Liver (tissue), 9 donors: ENCODE data around the gene NHSL2. TPM values are rescaled to one million over a fixed set of nuclear protein-coding genes. Genes with fewer than 3 reads are reported as not detected.

Source experiments
- DNase-seq: peaks from one replicate; pipeline ENCODE4 v3.0.0-alpha.2; 2017; ENCODE audit warnings: low spot score
- H3K27ac ChIP-seq, 2 donors: one replicate each; pipeline ENCODE4 v1.7.0; 2013; ENCODE audit warnings: inconsistent platforms in 2 of 2, low read length in 2 of 2, control low read depth in 1 of 2, low read depth in 1 of 2, mild to moderate bottlenecking in 1 of 2
- H3K27me3 ChIP-seq, 4 donors: one replicate each; pipeline versions ENCODE4 v1.6.1 to v1.7.0; 2013; ENCODE audit warnings: low read length in 3 of 4, inconsistent platforms in 1 of 4, mild to moderate bottlenecking in 1 of 4, moderate library complexity in 1 of 4; ENCODE audit not compliant: control insufficient read depth in 4 of 4, insufficient read depth in 4 of 4
- H3K36me3 ChIP-seq, 4 donors: one replicate each; pipeline versions ENCODE4 v1.6.1 to v1.7.0; 2013; ENCODE audit warnings: low read length in 3 of 4, mild to moderate bottlenecking in 3 of 4, low read depth in 1 of 4, moderate library complexity in 1 of 4; ENCODE audit not compliant: control insufficient read depth in 4 of 4, insufficient read depth in 3 of 4
- H3K4me1 ChIP-seq, 4 donors: one replicate each; pipeline versions ENCODE4 v1.6.1 to v1.7.0; 2013; ENCODE audit warnings: low read length in 3 of 4, mild to moderate bottlenecking in 3 of 4, moderate library complexity in 1 of 4; ENCODE audit not compliant: control insufficient read depth in 4 of 4, insufficient read depth in 4 of 4
- H3K4me3 ChIP-seq, 3 donors: one replicate each; pipeline versions ENCODE4 v1.6.1 to v1.7.0; 2013; ENCODE audit warnings: low read length in 3 of 3, control low read depth in 1 of 3, low read depth in 1 of 3, mild to moderate bottlenecking in 1 of 3
- H3K9ac ChIP-seq, 2 donors: one replicate each; pipeline ENCODE4 v1.7.0; 2013; ENCODE audit warnings: low read length in 2 of 2, mild to moderate bottlenecking in 2 of 2, moderate library complexity in 2 of 2, control low read depth in 1 of 2, low read depth in 1 of 2
- H3K9me3 ChIP-seq, 4 donors: one replicate each; pipeline versions ENCODE4 v1.6.1 to v1.7.0; 2013; ENCODE audit warnings: low read length in 3 of 4; ENCODE audit not compliant: control insufficient read depth in 4 of 4
- ATF3 ChIP-seq: IDR thresholded peaks from 2 replicates; pipeline ENCODE4 v1.6.1; 2016; ENCODE audit warnings: antibody characterized with exemption
- EGR1 ChIP-seq, 2 donors: IDR thresholded peaks; 2 replicates each; pipeline ENCODE4 v1.6.1; 2016 to 2018; ENCODE audit warnings: antibody characterized with exemption in 2 of 2, low read depth in 2 of 2
- FOXA1 ChIP-seq: IDR thresholded peaks from 2 replicates; pipeline ENCODE4 v1.6.1; 2016; ENCODE audit warnings: antibody characterized with exemption
- FOXA2 ChIP-seq: IDR thresholded peaks from 2 replicates; pipeline ENCODE4 v1.6.1; 2016; ENCODE audit warnings: antibody characterized with exemption
- GABPA ChIP-seq, 2 donors: IDR thresholded peaks in 1 of 2; conservative IDR thresholded peaks in 1 of 2; 2 replicates each; pipeline ENCODE4 v1.6.1; 2016; ENCODE audit warnings: antibody characterized with exemption in 2 of 2, mild to moderate bottlenecking in 1 of 2, moderate library complexity in 1 of 2
- HNF4A ChIP-seq, 2 donors: conservative IDR thresholded peaks; 2 replicates each; pipeline ENCODE4 v1.6.1; 2016; ENCODE audit warnings: antibody characterized with exemption in 2 of 2, mild to moderate bottlenecking in 2 of 2
- HNF4G ChIP-seq: IDR thresholded peaks from 2 replicates; pipeline ENCODE4 v1.6.1; 2016; ENCODE audit warnings: antibody characterized with exemption
- JUND ChIP-seq, 2 donors: IDR thresholded peaks; 2 replicates each; pipeline ENCODE4 v1.6.1; 2016; ENCODE audit warnings: antibody characterized with exemption in 2 of 2
- NR2F2 ChIP-seq: IDR thresholded peaks from 2 replicates; pipeline ENCODE4 v1.6.1; 2016; ENCODE audit warnings: antibody characterized with exemption
- RAD21 ChIP-seq, 2 donors: IDR thresholded peaks; 2 replicates each; pipeline ENCODE4 v1.6.1; 2016; ENCODE audit warnings: antibody characterized with exemption in 2 of 2, mild to moderate bottlenecking in 2 of 2
- REST ChIP-seq: IDR thresholded peaks from 2 replicates; pipeline ENCODE4 v1.6.1; 2016; ENCODE audit warnings: antibody characterized with exemption, mild to moderate bottlenecking
- RXRA ChIP-seq, 2 donors: IDR thresholded peaks; 2 replicates each; pipeline ENCODE4 v1.6.1; 2017 to 2018; ENCODE audit warnings: antibody characterized with exemption in 2 of 2, mild to moderate bottlenecking in 1 of 2
- SP1 ChIP-seq: IDR thresholded peaks from 2 replicates; pipeline ENCODE4 v1.6.1; 2018; ENCODE audit warnings: antibody characterized with exemption, mild to moderate bottlenecking
- YY1 ChIP-seq: IDR thresholded peaks from 2 replicates; pipeline ENCODE4 v1.6.1; 2016; ENCODE audit warnings: antibody characterized with exemption, mild to moderate bottlenecking
- ZBTB33 ChIP-seq: IDR thresholded peaks from 2 replicates; pipeline ENCODE4 v1.6.1; 2016; ENCODE audit warnings: antibody characterized with exemption
- WGBS: extraction: QIAGEN DNeasy Blood & Tissue Kit; methylation state at CpG from one replicate; pipeline ENCODE4 v1.1.7; 2013; 5-methylcytosine and 5-hydroxymethylcytosine counted together
- polyA plus RNA-seq, 2 donors: library from polyadenylated mRNA; stranded (reverse) in 1 of 2; unstranded in 1 of 2; fragments of 200-250 nt in 1 of 2; fragments of >200 nt in 1 of 2; fragmentation: Nextera tagmentation in 1 of 2; extraction: Ambion mirVana in 1 of 2; gene quantifications; one replicate each; pipeline versions ENCODE4 v1.2.1 to v1.2.3, GENCODE V29; 2013 to 2015
- total RNA-seq, 2 donors: library from RNA; depleted of rRNA; stranded (reverse); fragments of >200 nt; gene quantifications; one replicate each; pipeline ENCODE4 v1.2.3, GENCODE V29; 2014
- TF ChIP-seq, protein P1 (sequence below): fragments of 150-350 bp; IDR thresholded peaks from 2 replicates; pipeline ENCODE4 v1.5.1; 2017; ENCODE audit warnings: improper control_type of control experiment, low read depth, low read length; ENCODE audit not compliant: missing input control
- TF ChIP-seq, protein P2 (sequence below): IDR thresholded peaks from 2 replicates; pipeline ENCODE4 v1.6.1; 2016; ENCODE audit warnings: antibody characterized with exemption
- donor health status: healthy.
- donor health status: healthy.
- donor health status: healthy.
- donor health status: healthy.
- donor health status: healthy.

Gene NHSL2
- total and polyA plus RNA-seq, 4 donors, result 0.45 to 1.3 (median 1.1) TPM

DNA sequence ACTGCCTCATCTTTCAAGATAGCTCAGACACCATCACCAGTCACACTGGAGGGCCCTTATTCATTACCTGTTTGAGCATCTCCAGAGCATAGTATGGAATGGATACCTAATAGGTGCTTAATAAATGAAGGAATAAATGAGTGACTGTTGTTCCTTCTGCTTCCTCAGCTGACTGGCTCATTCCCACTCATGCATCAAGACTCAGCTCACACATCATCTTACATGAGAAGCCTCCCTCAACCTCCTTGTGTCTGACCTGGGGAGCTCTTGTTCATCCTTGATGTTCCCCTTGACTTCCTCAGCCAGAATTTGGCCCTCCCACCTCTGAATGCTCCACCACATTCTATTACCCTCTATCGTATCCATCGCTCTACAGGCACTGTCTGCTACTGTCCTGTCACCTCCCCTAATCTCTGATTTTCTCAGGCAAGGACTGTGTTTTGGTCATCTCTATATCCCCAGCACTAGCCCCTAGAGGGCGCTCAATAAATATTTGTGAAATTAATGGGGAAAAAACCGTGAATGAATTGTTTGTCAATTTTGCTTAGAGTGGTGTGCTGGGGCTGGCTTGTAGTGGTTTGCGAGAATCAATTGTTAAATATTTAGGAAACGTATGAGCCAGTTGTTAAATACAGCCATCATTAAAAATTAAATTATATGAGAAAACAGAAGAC lies 88.3 kb downstream of the NHSL2 start:
- H3K4me3 ChIP-seq, result no peak overlapping the region
- H3K9me3 ChIP-seq, result no peaks in the 10 kb centered on the region
- H3K27me3 ChIP-seq, result no peaks in the 10 kb centered on the region
- no peak overlapping the region for H3K27ac ChIP-seq
- no peaks in the 10 kb centered on the region for H3K36me3 ChIP-seq
- DNase-seq, result no peak
- WGBS, result 16% methylated on average over 6 of the region's 6 CpGs
- H3K9ac ChIP-seq, result no peak overlapping the region
- peaks cover 0 to 2% (median 0%) of the 10 kb centered on the region in 4 donors for H3K4me1 ChIP-seq
- TF ChIP-seq RAD21 (IDR thresholded peaks at IDR 0.05) (peak; percentile 77 to 80), JUND (IDR thresholded peaks at IDR 0.05) (no peak), ATF3 (no peak), YY1 (no peak), ZBTB33 (no peak), RXRA (IDR thresholded peaks at IDR 0.05) (no peak), HNF4G (no peak), REST (no peak), GABPA (IDR thresholded peaks at IDR 0.05 in 1 of 2, conservative IDR thresholded peaks at IDR 0.05 in 1 of 2) (no peak), FOXA1 (no peak), EGR1 (IDR thresholded peaks at IDR 0.05; ENCODE audit: low read depth in 2 of 2) (no peak)
- TF ChIP-seq, protein P1, sequence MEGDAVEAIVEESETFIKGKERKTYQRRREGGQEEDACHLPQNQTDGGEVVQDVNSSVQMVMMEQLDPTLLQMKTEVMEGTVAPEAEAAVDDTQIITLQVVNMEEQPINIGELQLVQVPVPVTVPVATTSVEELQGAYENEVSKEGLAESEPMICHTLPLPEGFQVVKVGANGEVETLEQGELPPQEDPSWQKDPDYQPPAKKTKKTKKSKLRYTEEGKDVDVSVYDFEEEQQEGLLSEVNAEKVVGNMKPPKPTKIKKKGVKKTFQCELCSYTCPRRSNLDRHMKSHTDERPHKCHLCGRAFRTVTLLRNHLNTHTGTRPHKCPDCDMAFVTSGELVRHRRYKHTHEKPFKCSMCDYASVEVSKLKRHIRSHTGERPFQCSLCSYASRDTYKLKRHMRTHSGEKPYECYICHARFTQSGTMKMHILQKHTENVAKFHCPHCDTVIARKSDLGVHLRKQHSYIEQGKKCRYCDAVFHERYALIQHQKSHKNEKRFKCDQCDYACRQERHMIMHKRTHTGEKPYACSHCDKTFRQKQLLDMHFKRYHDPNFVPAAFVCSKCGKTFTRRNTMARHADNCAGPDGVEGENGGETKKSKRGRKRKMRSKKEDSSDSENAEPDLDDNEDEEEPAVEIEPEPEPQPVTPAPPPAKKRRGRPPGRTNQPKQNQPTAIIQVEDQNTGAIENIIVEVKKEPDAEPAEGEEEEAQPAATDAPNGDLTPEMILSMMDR, result peak; percentile 60
- TF ChIP-seq, protein P2, sequence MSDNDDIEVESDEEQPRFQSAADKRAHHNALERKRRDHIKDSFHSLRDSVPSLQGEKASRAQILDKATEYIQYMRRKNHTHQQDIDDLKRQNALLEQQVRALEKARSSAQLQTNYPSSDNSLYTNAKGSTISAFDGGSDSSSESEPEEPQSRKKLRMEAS, result no peak

DNA sequence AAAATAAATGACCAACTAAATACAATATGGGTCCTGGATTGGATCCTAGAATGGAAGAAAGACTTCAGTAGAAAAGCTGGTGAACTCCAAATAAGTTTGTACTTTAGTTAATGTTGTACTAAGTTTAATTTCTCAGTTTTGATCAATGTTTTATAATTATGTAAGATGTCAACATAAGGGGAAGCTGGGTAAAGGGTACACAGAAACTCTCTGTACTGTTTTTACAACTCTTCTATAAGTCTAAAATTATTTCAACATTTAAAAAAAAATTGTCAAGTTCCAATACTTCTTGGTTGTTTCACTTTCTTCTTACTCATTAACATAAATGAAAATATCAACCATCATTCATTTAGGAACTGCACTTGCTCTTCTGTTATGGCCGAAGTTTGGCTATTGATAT lies 88.9 kb downstream of the NHSL2 start:
- 98% methylated on average over 1 of the region's 1 CpG for WGBS
- H3K4me1 ChIP-seq, result peaks cover 0 to 4% (median 0%) of the 10 kb centered on the region in 4 donors
- H3K9ac ChIP-seq, result no peak overlapping the region
- H3K4me3 ChIP-seq, result no peak overlapping the region
- H3K27ac ChIP-seq, result no peak overlapping the region
- H3K36me3 ChIP-seq, result no peaks in the 10 kb centered on the region
- no peaks in the 10 kb centered on the region for H3K27me3 ChIP-seq
- no peak for DNase-seq
- no peaks in the 10 kb centered on the region for H3K9me3 ChIP-seq
- TF ChIP-seq, protein P1, result no peak
- TF ChIP-seq GABPA (IDR thresholded peaks at IDR 0.05 in 1 of 2, conservative IDR thresholded peaks at IDR 0.05 in 1 of 2) (no peak), RAD21 (IDR thresholded peaks at IDR 0.05) (no peak), JUND (IDR thresholded peaks at IDR 0.05) (no peak), SP1 (no peak), HNF4A (conservative IDR thresholded peaks at IDR 0.05) (no peak), NR2F2 (no peak), FOXA2 (no peak), ATF3 (no peak), HNF4G (no peak), ZBTB33 (no peak), RXRA (IDR thresholded peaks at IDR 0.05) (no peak)
